PC-9 (cell line): ENCODE measurements around the gene LRRIQ3. TPM values are rescaled to one million over a fixed set of nuclear protein-coding genes. Genes with fewer than 3 reads are reported as not detected.

ENCODE experiments used
- BruUV-seq: library from RNA; stranded (reverse); fragments of 400-500 nt; replicated peaks from 2 replicates; lab custom pipeline; 2021; lab: Mats Ljungman, UMichigan
- CTCF ChIA-PET: fragments of 300-600 bp; sonication (Branson Sonifier 250); formaldehyde crosslinking; loops from one replicate; lab custom pipeline; 2022; ENCODE audit warnings: antibody characterized with exemption; lab: Charles Lee
- POLR2A ChIA-PET: fragments of 300-600 bp; sonication (Branson Sonifier 250); formaldehyde crosslinking; loops from one replicate; lab custom pipeline; 2022; ENCODE audit warnings: antibody characterized with exemption; ENCODE audit not compliant: unreplicated experiment; lab: Charles Lee
- DNase-seq, 2 experiments: peaks; one replicate each; pipeline versions ENCODE4 v3.0.0 to v3.0.0-alpha.2; 2015 to 2022; ENCODE audit warnings: mixed read lengths in 1 of 2
- H2AFZ ChIP-seq: fragments of 200-600 bp; sonication (generic); 2 replicates; pipeline ENCODE4 v1.8.1; 2017; ENCODE audit warnings: antibody characterized with exemption
- H3F3A ChIP-seq: fragments of 200-600 bp; sonication (generic); 2 replicates; pipeline ENCODE4 v1.8.1; 2017; ENCODE audit warnings: antibody characterized with exemption, mild to moderate bottlenecking, low read depth; ENCODE audit not compliant: insufficient read depth
- H3K27ac ChIP-seq: fragments of 200-600 bp; sonication (generic); 2 replicates; pipeline ENCODE4 v1.6.1; 2016; ENCODE audit warnings: mixed run types
- H3K27me3 ChIP-seq: fragments of 200-600 bp; sonication (generic); 2 replicates; pipeline ENCODE4 v1.6.1; 2016; ENCODE audit warnings: low read depth, mixed run types; ENCODE audit not compliant: insufficient read depth
- H3K36me3 ChIP-seq: fragments of 200-600 bp; sonication (generic); 2 replicates; pipeline ENCODE4 v1.6.1; 2016; ENCODE audit warnings: low read depth, mixed run types
- H3K4me1 ChIP-seq: fragments of 200-600 bp; sonication (generic); replicated peaks from 2 replicates; pipeline ENCODE4 v1.6.1; 2016; ENCODE audit warnings: mixed run types; ENCODE audit not compliant: insufficient read depth
- H3K4me2 ChIP-seq: fragments of 200-600 bp; sonication (generic); 2 replicates; pipeline ENCODE4 v1.6.1; 2017; ENCODE audit warnings: mixed run types
- H3K4me3 ChIP-seq: fragments of 200-600 bp; sonication (generic); 2 replicates; pipeline ENCODE4 v1.6.1; 2016; ENCODE audit warnings: mixed run types
- H3K79me2 ChIP-seq: fragments of 200-600 bp; sonication (generic); 2 replicates; pipeline ENCODE4 v1.6.1; 2017; ENCODE audit warnings: low read depth, mixed run types
- H3K9me2 ChIP-seq: fragments of 200-600 bp; sonication (generic); 2 replicates; pipeline ENCODE4 v1.8.1; 2017; ENCODE audit warnings: mild to moderate bottlenecking; ENCODE audit not compliant: insufficient read depth
- H3K9me3 ChIP-seq: fragments of 200-600 bp; sonication (generic); 2 replicates; pipeline ENCODE4 v1.8.1; 2016; ENCODE audit warnings: low read depth; ENCODE audit not compliant: insufficient read depth
- H4K20me1 ChIP-seq: fragments of 200-600 bp; sonication (generic); 2 replicates; pipeline ENCODE4 v1.8.1; 2017; ENCODE audit not compliant: insufficient read depth
- EZH2 ChIP-seq: fragments of 200-600 bp; sonication (generic); IDR thresholded peaks from 2 replicates; pipeline ENCODE4 v1.8.0; 2017; ENCODE audit warnings: antibody characterized with exemption, low read depth
- intact Hi-C: fragments of 100-400 bp; cut with micrococcal nuclease; formaldehyde crosslinking; loops from one replicate; pipeline ENCODE4 v1.10.0; 2022; ENCODE audit not compliant: unreplicated experiment
- total RNA-seq: library from RNA; stranded (reverse); gene quantifications from 2 replicates; pipeline ENCODE4 v1.2.3, GENCODE V29; 2021
- TF ChIP-seq, protein P1 (sequence below): fragments of 200-600 bp; sonication (generic); conservative IDR thresholded peaks from 2 replicates; pipeline ENCODE4 v1.6.1; 2017; ENCODE audit warnings: mixed run types, antibody characterized with exemption, mild to moderate bottlenecking, moderate library complexity

The LRRIQ3 gene
- total RNA-seq, 1 experiment from 2014 or later = 1.5 TPM

DNA sequence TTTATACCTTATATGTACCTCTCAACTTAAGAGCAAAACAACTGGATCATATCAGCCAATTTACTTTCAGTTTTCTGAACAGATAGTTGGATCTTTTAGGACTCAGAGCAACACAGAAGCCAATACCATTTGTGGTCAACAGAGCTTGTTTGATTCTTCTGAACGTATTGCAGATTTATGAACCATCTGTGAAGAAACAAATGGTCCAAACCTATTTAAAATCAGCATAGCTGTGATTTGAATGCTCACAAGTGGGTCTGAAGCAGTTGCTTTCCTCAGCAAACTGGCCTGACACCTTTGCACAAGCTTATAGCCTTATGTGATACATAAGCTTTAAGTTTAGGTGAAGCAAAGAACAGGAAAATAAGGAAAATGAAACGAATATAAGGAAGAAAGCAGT, 147.6 kb downstream of the LRRIQ3 start:
- CTCF ChIA-PET = no interaction called here
- BruUV-seq = no TSS peak
- H3K9me2 ChIP-seq = no peaks in the 10 kb centered on the region

GRCh38 chr1:74038042-74038441, 159.9 kb downstream of the LRRIQ3 start:
- Histone ChIP-seq H3K79me2 (no peaks in the 10 kb centered on the region), H3K9me2 (no peaks in the 10 kb centered on the region; the same call in 1 of the 2 replicates), H4K20me1 (no peaks in the 10 kb centered on the region), H3K4me3 (no peak overlapping the region), H3F3A (no peaks in the 10 kb centered on the region), H3K9me3 (no peaks in the 10 kb centered on the region), H3K4me2 (no peak overlapping the region), H2AFZ (no peak overlapping the region), H3K27me3 (no peaks in the 10 kb centered on the region), H3K36me3 (no peaks in the 10 kb centered on the region), H3K4me1 (no peaks in the 10 kb centered on the region), H3K27ac (no peak overlapping the region)
- no TSS peak for BruUV-seq
- CTCF ChIA-PET = no interaction called here
- intact Hi-C loops = no loop called here
- DNase-seq = no peak
- POLR2A ChIA-PET = no interaction called here
- TF ChIP-seq, protein P1, sequence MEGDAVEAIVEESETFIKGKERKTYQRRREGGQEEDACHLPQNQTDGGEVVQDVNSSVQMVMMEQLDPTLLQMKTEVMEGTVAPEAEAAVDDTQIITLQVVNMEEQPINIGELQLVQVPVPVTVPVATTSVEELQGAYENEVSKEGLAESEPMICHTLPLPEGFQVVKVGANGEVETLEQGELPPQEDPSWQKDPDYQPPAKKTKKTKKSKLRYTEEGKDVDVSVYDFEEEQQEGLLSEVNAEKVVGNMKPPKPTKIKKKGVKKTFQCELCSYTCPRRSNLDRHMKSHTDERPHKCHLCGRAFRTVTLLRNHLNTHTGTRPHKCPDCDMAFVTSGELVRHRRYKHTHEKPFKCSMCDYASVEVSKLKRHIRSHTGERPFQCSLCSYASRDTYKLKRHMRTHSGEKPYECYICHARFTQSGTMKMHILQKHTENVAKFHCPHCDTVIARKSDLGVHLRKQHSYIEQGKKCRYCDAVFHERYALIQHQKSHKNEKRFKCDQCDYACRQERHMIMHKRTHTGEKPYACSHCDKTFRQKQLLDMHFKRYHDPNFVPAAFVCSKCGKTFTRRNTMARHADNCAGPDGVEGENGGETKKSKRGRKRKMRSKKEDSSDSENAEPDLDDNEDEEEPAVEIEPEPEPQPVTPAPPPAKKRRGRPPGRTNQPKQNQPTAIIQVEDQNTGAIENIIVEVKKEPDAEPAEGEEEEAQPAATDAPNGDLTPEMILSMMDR = no peak
- TF ChIP-seq EZH2 = no peak

More for the DNA sequence above, 147.6 kb downstream of the LRRIQ3 start:
- Histone ChIP-seq H3K4me2 (no peak overlapping the region), H3K27me3 (no peaks in the 10 kb centered on the region), H3K4me3 (no peak overlapping the region), H3K36me3 (no peaks in the 10 kb centered on the region), H3K27ac (no peak overlapping the region), H3F3A (no peaks in the 10 kb centered on the region), H3K4me1 (no peaks in the 10 kb centered on the region), H3K79me2 (no peaks in the 10 kb centered on the region), H3K9me3 (no peaks in the 10 kb centered on the region), H4K20me1 (no peaks in the 10 kb centered on the region), H2AFZ (no peak overlapping the region)
- no peak for DNase-seq
- intact Hi-C loops = no loop called here
- POLR2A ChIA-PET = no interaction called here
- TF ChIP-seq EZH2 = no peak
- TF ChIP-seq, protein P1 = no peak

DNA sequence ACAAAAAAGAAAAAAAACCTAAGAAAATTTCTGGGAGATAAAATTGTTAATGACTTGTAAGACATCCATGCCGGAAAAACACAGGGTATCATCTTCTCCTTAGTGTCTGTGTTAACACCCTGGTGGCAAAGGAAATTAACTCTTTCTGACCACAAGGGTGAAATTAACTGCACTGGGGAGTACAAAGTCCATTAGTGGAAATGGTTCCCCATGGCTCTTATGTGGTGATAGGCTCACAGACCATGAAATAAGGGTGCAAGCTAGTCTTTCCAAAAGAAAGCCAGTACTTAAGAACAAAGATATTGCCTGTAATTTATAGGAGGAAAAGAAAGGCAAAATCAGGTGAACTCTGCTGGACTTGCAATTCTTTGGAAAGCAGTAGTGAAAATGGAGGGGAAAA, 185.4 kb downstream of the LRRIQ3 start:
- no peak overlapping the region for H3K4me3 ChIP-seq
- no peak overlapping the region for H3K27ac ChIP-seq
- intact Hi-C loops = no loop called here
- DNase-seq = no peak
- no peaks in the 10 kb centered on the region for H3K9me3 ChIP-seq
- H3K4me2 ChIP-seq = no peak overlapping the region
- no peaks in the 10 kb centered on the region for H3K4me1 ChIP-seq
- POLR2A ChIA-PET = no interaction called here
- no TSS peak for BruUV-seq
- no peak for TF ChIP-seq EZH2
- TF ChIP-seq, protein P1 = no peak
- no peaks in the 10 kb centered on the region for H3K79me2 ChIP-seq
- H3K9me2 ChIP-seq = no peaks in the 10 kb centered on the region
- CTCF ChIA-PET = no interaction called here
- H3F3A ChIP-seq = no peaks in the 10 kb centered on the region
- H3K27me3 ChIP-seq = no peaks in the 10 kb centered on the region
- no peaks in the 10 kb centered on the region for H4K20me1 ChIP-seq
- no peaks in the 10 kb centered on the region for H3K36me3 ChIP-seq
- H2AFZ ChIP-seq = no peak overlapping the region
